DOHH2 (cell line): Measurements from ENCODE around the gene ILK.

Experiments
- H3F3A ChIP-seq: fragments of 200-600 bp; sonication (generic), shearing (Covaris generic); 2 replicates; pipeline ENCODE4 v1.6.0; 2016; ENCODE audit warnings: antibody characterized with exemption, mild to moderate bottlenecking; ENCODE audit not compliant: control insufficient read depth, insufficient read depth
- H3K27ac ChIP-seq: fragments of 200-600 bp; sonication (generic); 2 replicates; pipeline ENCODE4 v1.5.1; 2014; ENCODE audit warnings: low read depth, mild to moderate bottlenecking, low read length, moderate library complexity
- H3K27me3 ChIP-seq: fragments of 200-600 bp; sonication (generic); 2 replicates; pipeline ENCODE4 v1.6.1; 2014; ENCODE audit warnings: mild to moderate bottlenecking, low read length, mixed read lengths; ENCODE audit not compliant: control insufficient read depth
- H3K36me3 ChIP-seq: fragments of 200-600 bp; sonication (generic); 2 replicates; pipeline ENCODE4 v1.6.1; 2014; ENCODE audit warnings: mild to moderate bottlenecking, low read length, moderate library complexity, mixed read lengths; ENCODE audit not compliant: control insufficient read depth
- H3K4me1 ChIP-seq: fragments of 200-600 bp; sonication (generic); 2 replicates; pipeline ENCODE4 v1.6.1; 2014; ENCODE audit warnings: mild to moderate bottlenecking, low read length, mixed read lengths; ENCODE audit not compliant: control insufficient read depth
- H3K4me2 ChIP-seq: fragments of 200-600 bp; sonication (generic); 2 replicates; pipeline ENCODE4 v1.6.0; 2014; ENCODE audit warnings: mild to moderate bottlenecking, low read length, moderate library complexity
- H3K4me3 ChIP-seq: fragments of 200-600 bp; sonication (generic); 2 replicates; pipeline ENCODE4 v1.5.1; 2014; ENCODE audit warnings: mild to moderate bottlenecking, low read length, mixed read lengths
- H3K79me2 ChIP-seq: fragments of 200-600 bp; sonication (generic); 2 replicates; pipeline ENCODE4 v1.6.1; 2014; ENCODE audit warnings: mild to moderate bottlenecking, low read length, mixed read lengths; ENCODE audit not compliant: control insufficient read depth
- H3K9me2 ChIP-seq: fragments of 200-600 bp; sonication (generic); replicated peaks from 2 replicates; pipeline ENCODE4 v1.6.1; 2014; ENCODE audit warnings: mild to moderate bottlenecking, low read length, mixed read lengths; ENCODE audit not compliant: control insufficient read depth
- H3K9me3 ChIP-seq: fragments of 200-600 bp; sonication (generic); 2 replicates; pipeline ENCODE4 v1.6.1; 2014; ENCODE audit warnings: antibody characterized with exemption, low read length, mixed read lengths; ENCODE audit not compliant: control insufficient read depth, insufficient read depth
- H4K20me1 ChIP-seq: fragments of 200-600 bp; sonication (generic); 2 replicates; pipeline ENCODE4 v1.6.0; 2014; ENCODE audit warnings: low read depth, mild to moderate bottlenecking, antibody characterized with exemption, low read length, moderate library complexity; ENCODE audit not compliant: control insufficient read depth, insufficient read depth
- CTCF ChIP-seq: fragments of 200-600 bp; sonication (generic); IDR thresholded peaks from one replicate; pipeline ENCODE4 v1.5.1; 2014; ENCODE audit warnings: antibody characterized with exemption, mild to moderate bottlenecking, low read depth, low read length; ENCODE audit not compliant: poor library complexity, severe bottlenecking
- EZH2phosphoT487 ChIP-seq: fragments of 200-600 bp; sonication (generic); IDR thresholded peaks from 2 replicates; pipeline ENCODE4 v1.6.1; 2017; ENCODE audit warnings: borderline replicate concordance, mild to moderate bottlenecking, antibody characterized with exemption, low read length, moderate library complexity, mixed read lengths

ILK gene

GRCh38 chr11:6611963-6612212 lies 8.3 kb downstream of the ILK start:
- Histone ChIP-seq H3K9me3 (no peaks in the 10 kb centered on the region), H4K20me1 (no peaks in the 10 kb centered on the region), H3K27me3 (no peaks in the 10 kb centered on the region), H3K79me2 (peaks cover 22% of the 10 kb centered on the region), H3K4me1 (peaks cover 33% of the 10 kb centered on the region), H3K36me3 (peaks cover 47% of the 10 kb centered on the region), H3K4me2 (peak overlapping the region; percentile 86), H3F3A (peaks cover 10% of the 10 kb centered on the region; the same call in 1 of the 2 replicates), H3K4me3 (peak overlapping the region; percentile 92), H3K9me2 (no peaks in the 10 kb centered on the region), H3K27ac (peak overlapping the region; percentile 91; the same call in 1 of the 2 replicates)
- no peak for TF ChIP-seq EZH2phosphoT487
- TF ChIP-seq CTCF, result no peak

GRCh38 chr11:6612213-6613041 lies 8.9 kb downstream of the ILK start, which contains the start of gene TAF10:
TSS of gene TAF10 (minus strand) at chr11:6612216. CDS start at chr11:6612189, 27 bp downstream.
- Histone ChIP-seq H3K9me3 (no peaks in the 10 kb centered on the region), H3K4me1 (peaks cover 28% of the 10 kb centered on the region), H3K27me3 (no peaks in the 10 kb centered on the region), H3K36me3 (peaks cover 44% of the 10 kb centered on the region), H3K4me2 (peak within 1 kb of the TSS; percentile 97), H3K9me2 (no peaks in the 10 kb centered on the region), H4K20me1 (no peaks in the 10 kb centered on the region), H3K4me3 (peak within 1 kb of the TSS; percentile 92), H3K27ac (peak within 1 kb of the TSS; percentile 91), H3F3A (peaks cover 6% of the 10 kb centered on the region; the same call in 1 of the 2 replicates), H3K79me2 (peaks cover 19% of the 10 kb centered on the region)
- TF ChIP-seq EZH2phosphoT487 (no peak), CTCF (peak; percentile 86)

- Histone ChIP-seq H3K4me1 (peaks cover 30% of the 10 kb centered on the region), H3K79me2 (peaks cover 17% of the 10 kb centered on the region), H3K4me3 (no peak overlapping the region; the same call in 1 of the 2 replicates), H3K27ac (no peak overlapping the region), H3K36me3 (peaks cover 33% of the 10 kb centered on the region), H3F3A (peaks cover 5% of the 10 kb centered on the region; the same call in 1 of the 2 replicates), H3K4me2 (peak overlapping the region; percentile 97; the same call in 1 of the 2 replicates), H3K9me3 (no peaks in the 10 kb centered on the region), H3K27me3 (no peaks in the 10 kb centered on the region), H3K9me2 (no peaks in the 10 kb centered on the region), H4K20me1 (no peaks in the 10 kb centered on the region)
- TF ChIP-seq CTCF (no peak), EZH2phosphoT487 (no peak)
Observed at GRCh38 chr11:6613496-6613895, 9.9 kb downstream of the ILK start.
